NCI-H187 (cell line): Measurements from ENCODE around the gene MFSD1.

ENCODE experiments used
- DNase-seq, 2 experiments: peaks; one replicate each; lab custom pipeline; 2025; lab: John Stamatoyannopoulos, UW

Gene MFSD1

GRCh38 chr3:158819282-158819681 lies 17.4 kb downstream of the MFSD1 start:
- DNase-seq = no peak

- no peak for DNase-seq
Measured at GRCh38 chr3:158820521-158820920, 18.7 kb downstream of the MFSD1 start.

- no peak for DNase-seq
Measured at GRCh38 chr3:158821847-158822246, 20.0 kb downstream of the MFSD1 start.

- no peak for DNase-seq
Measured at GRCh38 chr3:158823426-158823825, 21.6 kb downstream of the MFSD1 start.

GRCh38 chr3:158827773-158828172 lies 25.9 kb downstream of the MFSD1 start:
- no peak for DNase-seq

- no peak for DNase-seq
Measured at GRCh38 chr3:158830391-158830790, 28.5 kb downstream of the MFSD1 start.

- no peak for DNase-seq
Measured at GRCh38 chr3:158831861-158832260, 30.0 kb downstream of the MFSD1 start.

GRCh38 chr3:158835631-158836030 lies 33.8 kb downstream of the MFSD1 start:
- no peak for DNase-seq

- no peak for DNase-seq
Measured at GRCh38 chr3:158836312-158836711, 34.5 kb downstream of the MFSD1 start.

- no peak for DNase-seq
Measured at GRCh38 chr3:158837240-158837639, 35.4 kb downstream of the MFSD1 start.

GRCh38 chr3:158839966-158840365 lies 38.1 kb downstream of the MFSD1 start:
- DNase-seq = no peak

- DNase-seq = no peak
Measured at GRCh38 chr3:158841387-158841786, 39.5 kb downstream of the MFSD1 start.

GRCh38 chr3:158842976-158843375 lies 41.1 kb downstream of the MFSD1 start:
- no peak for DNase-seq

GRCh38 chr3:158845765-158846350 lies 44.0 kb downstream of the MFSD1 start:
- peak in 1 of 2 experiments; percentile 8 for DNase-seq

- no peak for DNase-seq
Measured at GRCh38 chr3:158846803-158847451, 45.1 kb downstream of the MFSD1 start.

GRCh38 chr3:158847452-158847821 lies 45.6 kb downstream of the MFSD1 start:
- no peak for DNase-seq

- no peak for DNase-seq
Measured at GRCh38 chr3:158847885-158848284, 46.0 kb downstream of the MFSD1 start.

- DNase-seq = no peak
Measured at GRCh38 chr3:158849757-158850156, 47.9 kb downstream of the MFSD1 start.

GRCh38 chr3:158859362-158859761 lies 57.5 kb downstream of the MFSD1 start:
- no peak for DNase-seq

GRCh38 chr3:158863247-158863646 lies 61.4 kb downstream of the MFSD1 start:
- no peak for DNase-seq

- no peak for DNase-seq
Measured at GRCh38 chr3:158864492-158864891, 62.6 kb downstream of the MFSD1 start.

- no peak for DNase-seq
Measured at GRCh38 chr3:158875700-158876099, 73.8 kb downstream of the MFSD1 start.
